ENCODE results near the gene MPI. TPM values are rescaled to one million over a fixed set of nuclear protein-coding genes. Genes with fewer than 3 reads are reported as not detected.
"Not testable (repeated sequence)": the region's sequence is repeated elsewhere in the genome, so short reads cannot be mapped to it uniquely, and the experiment has no call there.

MPI gene
- total and polyA plus RNA-seq, 8 donors: 27.8 to 69.8 (median 60.8) TPM

DNA sequence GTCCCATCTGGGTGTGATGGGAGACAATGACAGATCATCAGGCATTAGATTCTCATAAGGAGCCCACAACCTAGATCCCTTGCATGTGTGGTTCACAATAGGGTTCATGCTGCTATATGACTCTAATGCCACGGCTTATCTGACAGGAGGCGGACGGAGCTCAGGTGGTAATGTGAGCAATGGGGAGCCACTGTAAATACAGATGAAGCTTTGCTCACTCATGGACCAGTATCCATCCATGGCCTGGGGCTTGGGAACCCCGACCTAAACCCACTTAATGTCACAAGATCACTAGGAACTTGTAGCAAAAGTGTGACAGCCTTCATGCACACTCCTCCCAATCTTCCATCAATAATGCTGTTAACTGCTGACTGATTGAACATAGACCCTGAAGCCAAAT lies 18.8 kb downstream of the MPI start:
- ATAC-seq (no peak), DNase-seq (no peak)
- intact Hi-C loops (cut with DNase I): no loop called here
- TF ChIP-seq, protein P1, sequence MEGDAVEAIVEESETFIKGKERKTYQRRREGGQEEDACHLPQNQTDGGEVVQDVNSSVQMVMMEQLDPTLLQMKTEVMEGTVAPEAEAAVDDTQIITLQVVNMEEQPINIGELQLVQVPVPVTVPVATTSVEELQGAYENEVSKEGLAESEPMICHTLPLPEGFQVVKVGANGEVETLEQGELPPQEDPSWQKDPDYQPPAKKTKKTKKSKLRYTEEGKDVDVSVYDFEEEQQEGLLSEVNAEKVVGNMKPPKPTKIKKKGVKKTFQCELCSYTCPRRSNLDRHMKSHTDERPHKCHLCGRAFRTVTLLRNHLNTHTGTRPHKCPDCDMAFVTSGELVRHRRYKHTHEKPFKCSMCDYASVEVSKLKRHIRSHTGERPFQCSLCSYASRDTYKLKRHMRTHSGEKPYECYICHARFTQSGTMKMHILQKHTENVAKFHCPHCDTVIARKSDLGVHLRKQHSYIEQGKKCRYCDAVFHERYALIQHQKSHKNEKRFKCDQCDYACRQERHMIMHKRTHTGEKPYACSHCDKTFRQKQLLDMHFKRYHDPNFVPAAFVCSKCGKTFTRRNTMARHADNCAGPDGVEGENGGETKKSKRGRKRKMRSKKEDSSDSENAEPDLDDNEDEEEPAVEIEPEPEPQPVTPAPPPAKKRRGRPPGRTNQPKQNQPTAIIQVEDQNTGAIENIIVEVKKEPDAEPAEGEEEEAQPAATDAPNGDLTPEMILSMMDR (IDR thresholded peaks at IDR 0.05): no peak
- Histone ChIP-seq H3K4me3 (no peak overlapping the region), H3K27me3 (no peaks in the 10 kb centered on the region), H3K9me3 (no peaks in the 10 kb centered on the region), H3K27ac (no peak overlapping the region), H3K4me1 (peaks cover 13 to 29% of the 10 kb centered on the region in 2 donors), H3K36me3 (peaks cover 0 to 32% of the 10 kb centered on the region in 2 donors)

DNA sequence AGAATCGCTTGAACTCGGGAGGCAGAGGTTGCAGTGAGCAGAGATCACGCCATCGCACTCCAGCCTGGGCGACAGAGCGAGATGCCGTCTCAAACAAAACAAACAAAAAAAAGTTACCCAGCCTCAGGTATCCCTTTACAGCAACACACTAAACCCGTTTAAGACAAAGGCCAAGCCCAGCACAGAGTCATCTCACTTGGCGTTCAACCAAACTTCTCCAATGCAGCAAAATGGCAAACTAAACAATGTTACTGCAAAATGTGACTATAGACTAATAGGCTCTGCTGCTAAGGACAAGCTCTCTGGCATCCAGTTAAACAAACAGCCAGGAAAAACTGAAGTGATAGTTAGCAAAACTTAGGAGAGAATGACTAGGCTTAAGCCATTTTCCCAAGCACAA lies 23.2 kb downstream of the MPI start:
- no peaks in the 10 kb centered on the region for H3K9me3 ChIP-seq
- TF ChIP-seq, protein P1 (IDR thresholded peaks at IDR 0.05): no peak
- ATAC-seq (no peak), DNase-seq (no peak)
- no peak overlapping the region for H3K4me3 ChIP-seq
- no peaks in the 10 kb centered on the region for H3K4me1 ChIP-seq
- H3K36me3 ChIP-seq: peaks cover 0 to 64% of the 10 kb centered on the region in 2 donors
- intact Hi-C loops (cut with DNase I): no loop called here
- no peak overlapping the region for H3K27ac ChIP-seq
- H3K27me3 ChIP-seq: no peaks in the 10 kb centered on the region

DNA sequence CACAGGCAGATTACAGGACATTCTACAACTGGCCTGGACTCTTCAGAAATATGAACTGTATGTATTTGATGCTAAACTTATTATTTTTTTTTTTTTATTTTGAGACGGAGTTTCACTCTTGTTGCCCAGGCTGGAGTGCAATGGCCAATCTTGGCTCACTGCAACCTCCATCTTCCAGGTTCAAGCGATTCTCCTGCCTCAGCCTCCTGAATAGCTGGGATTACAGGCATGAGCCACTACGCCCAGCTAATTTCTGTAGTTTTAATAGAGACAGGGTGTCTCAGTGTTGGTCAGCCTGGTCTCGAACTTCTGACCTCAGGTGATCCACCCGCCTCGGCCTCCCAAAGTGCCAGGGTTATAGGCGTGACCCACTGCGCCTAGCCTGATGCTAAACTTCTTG lies 24.0 kb downstream of the MPI start:
- intact Hi-C loops (cut with DNase I); H3K27me3 ChIP-seq; H3K27ac ChIP-seq; DNase-seq; H3K4me3 ChIP-seq; ATAC-seq; H3K9me3 ChIP-seq; H3K4me1 ChIP-seq: not testable (repeated sequence)
- H3K36me3 ChIP-seq: peaks cover 0 to 71% of the 10 kb centered on the region in 2 donors

DNA sequence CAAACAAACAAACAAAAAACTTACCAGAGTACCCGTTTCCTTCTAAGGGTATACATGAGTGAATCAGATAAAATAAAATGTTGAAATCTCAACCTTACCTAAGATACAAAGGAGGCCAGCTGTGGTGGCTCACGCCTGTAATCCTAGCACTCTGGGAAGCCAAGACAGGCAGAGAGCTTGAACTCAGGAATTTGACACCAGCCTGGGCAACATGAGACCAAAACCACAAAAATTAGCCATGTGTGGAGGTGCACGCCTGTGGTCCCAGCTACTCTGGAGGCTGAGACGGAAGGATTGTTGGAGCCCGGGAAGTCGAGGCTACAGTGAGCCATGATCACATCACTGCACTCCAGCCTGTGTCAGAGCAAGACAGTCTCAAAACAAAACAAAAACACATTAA lies 27.8 kb downstream of the MPI start:
- TF ChIP-seq, protein P1 (IDR thresholded peaks at IDR 0.05): no peak
- Histone ChIP-seq H3K36me3 (peaks cover 0 to 98% of the 10 kb centered on the region in 2 donors), H3K4me3 (no peak overlapping the region), H3K27ac (no peak overlapping the region), H3K9me3 (no peaks in the 10 kb centered on the region), H3K4me1 (peaks cover 0 to 6% of the 10 kb centered on the region in 2 donors), H3K27me3 (no peaks in the 10 kb centered on the region)
- DNase-seq (no peak), ATAC-seq (no peak)
- intact Hi-C loops (cut with DNase I): no loop called here

DNA sequence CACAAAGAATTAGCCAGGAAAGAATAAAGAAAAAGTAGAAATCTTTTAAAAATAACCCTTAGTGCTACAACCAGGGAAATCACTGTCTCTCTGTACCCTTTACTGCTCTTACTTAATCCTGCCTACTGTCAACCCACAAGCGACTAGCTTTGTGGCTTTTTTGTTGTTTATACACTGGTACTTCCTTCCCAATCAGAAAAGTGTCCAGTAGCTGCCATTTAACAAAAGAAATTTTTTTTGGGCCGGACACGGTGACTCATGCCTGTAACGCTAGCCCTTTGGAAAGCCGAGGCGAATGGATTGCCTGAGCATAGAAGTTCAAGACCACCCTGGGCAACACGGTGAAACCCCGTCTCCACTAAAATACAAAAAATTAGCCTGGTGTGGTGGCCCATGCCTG lies 30.6 kb downstream of the MPI start:
- Histone ChIP-seq H3K4me1 (peaks cover 0 to 6% of the 10 kb centered on the region in 2 donors), H3K36me3 (peaks cover 0 to 100% of the 10 kb centered on the region in 2 donors), H3K27ac (peak overlapping the region in 1 of 2 donors; percentile 11), H3K4me3 (no peak overlapping the region), H3K9me3 (no peaks in the 10 kb centered on the region), H3K27me3 (no peaks in the 10 kb centered on the region)
- DNase-seq: peak in 1 of 4 donors; percentile 26
- TF ChIP-seq, protein P1 (IDR thresholded peaks at IDR 0.05): no peak
- ATAC-seq: no peak
- intact Hi-C loops (cut with DNase I): no loop called here

DNA sequence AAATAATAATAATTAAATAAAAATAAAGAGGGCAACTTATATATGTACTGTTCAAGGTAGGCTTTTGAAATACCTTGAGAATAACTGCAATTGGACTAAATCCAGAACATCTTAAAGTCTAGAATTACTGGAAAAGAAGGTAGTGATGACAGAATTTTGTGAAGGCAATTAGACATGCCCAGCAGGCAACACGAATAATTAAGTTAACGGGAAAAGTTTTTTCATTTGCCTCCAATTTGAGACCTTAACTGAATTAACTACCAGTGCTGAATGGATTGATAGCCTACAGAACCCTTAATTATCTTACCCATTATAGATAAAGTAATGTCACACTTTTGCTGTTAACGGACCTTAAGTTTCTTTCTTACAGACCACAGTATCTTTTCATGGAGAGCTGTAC lies 34.7 kb downstream of the MPI start:
- Histone ChIP-seq H3K36me3 (peaks cover 0 to 100% of the 10 kb centered on the region in 2 donors), H3K4me3 (no peak overlapping the region), H3K27me3 (no peaks in the 10 kb centered on the region), H3K27ac (no peak overlapping the region), H3K9me3 (no peaks in the 10 kb centered on the region), H3K4me1 (peaks cover 0 to 6% of the 10 kb centered on the region in 2 donors)
- TF ChIP-seq, protein P1 (IDR thresholded peaks at IDR 0.05): no peak
- DNase-seq (no peak), ATAC-seq (no peak)
- intact Hi-C loops (cut with DNase I): no loop called here
